Endothelial cell of hepatic sinusoid (primary cell): Measurements from ENCODE around the gene ERCC2.

ENCODE experiments used
- in situ Hi-C: cut with HindIII; loops from 2 replicates; pipeline ENCODE4 v1.10.0; 2017; ENCODE audit warnings: low sequenced_read_pairs

Gene ERCC2

DNA sequence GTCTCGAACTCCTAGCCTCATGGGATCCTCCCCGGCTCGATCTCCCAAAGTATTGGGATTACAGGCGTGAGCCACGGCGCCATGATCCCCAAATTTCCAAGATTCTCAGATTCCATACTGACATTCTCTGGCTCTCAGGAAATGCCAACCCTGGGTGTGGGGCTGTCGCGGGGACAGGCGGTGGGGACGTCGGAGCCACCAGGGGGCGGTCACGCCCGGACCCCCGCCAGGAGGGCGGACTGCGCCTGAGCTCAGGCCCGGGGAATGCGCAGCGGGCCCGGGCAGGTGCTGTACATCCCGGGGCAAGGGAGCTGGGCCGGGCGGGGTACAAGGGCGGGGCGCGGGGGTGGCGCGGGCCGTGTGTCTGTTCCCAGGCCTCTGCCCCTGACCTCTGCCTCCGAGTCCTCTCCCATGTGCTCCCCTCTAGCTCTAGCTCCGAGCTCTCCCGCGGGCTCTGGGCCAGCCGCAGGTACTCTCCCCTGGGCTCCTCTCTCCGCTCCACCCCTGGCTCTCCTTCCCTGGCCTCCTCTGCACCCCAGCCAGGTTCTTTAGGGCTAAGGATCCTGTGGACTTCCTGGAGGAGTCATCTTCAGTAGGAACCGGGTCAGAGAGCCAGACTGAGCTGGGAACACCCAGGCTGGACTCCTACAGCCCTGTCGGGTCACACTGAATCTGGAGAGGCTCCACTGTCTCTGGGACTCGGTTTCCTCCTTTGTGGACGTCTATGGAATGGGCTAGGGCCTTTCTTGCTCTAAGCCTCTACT, 32.1 kb upstream of the ERCC2 start:
- in situ Hi-C loops: no loop called here

DNA sequence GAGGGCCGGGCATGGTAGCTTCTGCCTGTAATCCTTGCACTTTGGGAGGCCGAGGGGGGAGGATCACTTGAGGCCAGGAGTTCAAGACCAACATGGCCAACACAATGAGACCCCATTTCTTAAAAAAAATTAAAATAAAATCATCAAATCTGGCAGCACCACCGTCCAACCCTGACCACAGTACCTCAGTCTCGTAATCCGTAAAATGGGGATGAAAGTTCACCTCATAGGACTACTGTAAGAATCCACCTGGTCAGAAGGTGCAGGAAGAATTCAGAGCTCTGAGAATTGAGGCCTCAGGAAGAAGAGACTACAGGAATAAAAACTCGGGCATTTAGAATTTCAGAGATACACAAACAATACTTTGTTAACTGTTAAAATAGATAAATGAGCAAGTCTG, 31.4 kb upstream of the ERCC2 start:
- in situ Hi-C loops: no loop called here

DNA sequence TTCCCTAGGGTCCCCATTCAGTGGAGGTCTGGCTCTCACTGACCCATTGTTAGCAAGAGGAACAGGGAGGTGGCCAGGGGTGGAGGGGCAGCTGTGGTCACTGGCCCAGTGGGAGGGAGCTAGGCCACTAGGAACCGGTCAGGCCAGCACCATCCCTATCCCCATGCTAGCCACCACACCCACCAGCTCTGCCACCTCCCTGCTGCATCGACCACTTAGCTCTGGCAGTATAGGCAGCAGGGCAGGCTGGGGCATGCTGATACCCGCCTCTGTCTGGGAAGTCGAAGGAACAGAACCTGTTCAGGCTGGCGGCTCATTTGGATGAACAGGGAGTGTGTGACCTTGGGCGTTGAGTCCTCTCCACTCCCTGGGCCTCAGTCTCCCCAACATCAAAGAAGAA, 29.8 kb upstream of the ERCC2 start:
- in situ Hi-C loops: no loop called here

DNA sequence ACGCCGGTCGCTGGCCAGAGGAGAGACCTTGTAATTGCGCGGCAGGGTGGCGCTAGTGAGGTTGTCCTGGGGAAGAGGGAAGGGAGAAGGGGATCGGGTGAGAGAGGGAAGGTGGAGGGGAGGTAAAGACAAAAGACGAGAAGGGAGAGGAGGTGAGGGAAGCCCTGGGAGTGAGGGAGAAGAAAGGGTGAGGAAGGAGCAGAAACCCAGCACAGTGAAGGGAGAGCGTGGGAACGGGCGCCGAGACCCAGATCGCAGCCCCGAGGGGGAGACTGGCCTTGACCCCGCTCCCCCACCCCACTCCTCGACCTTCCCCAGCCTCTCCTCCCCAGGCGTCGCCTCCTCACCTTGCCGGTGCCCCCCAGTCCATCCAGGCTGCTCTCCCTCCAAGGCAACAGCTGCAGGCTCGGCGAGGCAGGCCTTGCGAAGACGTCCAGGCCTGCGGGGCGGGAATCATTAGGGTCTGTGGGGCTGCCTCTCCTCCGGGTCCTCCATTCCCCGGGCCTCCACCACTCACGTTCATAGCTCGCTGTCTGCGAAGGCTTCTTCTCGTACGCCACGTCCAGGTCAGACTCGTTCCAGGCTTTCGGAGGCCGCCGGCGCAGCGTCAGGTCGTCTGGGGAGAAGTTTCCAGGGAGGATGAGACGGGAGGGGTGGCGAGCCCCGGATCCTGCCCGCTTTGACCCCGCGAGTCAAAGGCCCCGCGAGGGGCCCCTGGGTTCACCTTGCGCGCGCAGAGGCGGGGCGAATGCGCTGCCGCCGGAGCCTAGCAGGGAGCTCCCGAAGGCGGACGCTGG, 25.6 kb upstream of the ERCC2 start:
- in situ Hi-C loops: no loop called here

DNA sequence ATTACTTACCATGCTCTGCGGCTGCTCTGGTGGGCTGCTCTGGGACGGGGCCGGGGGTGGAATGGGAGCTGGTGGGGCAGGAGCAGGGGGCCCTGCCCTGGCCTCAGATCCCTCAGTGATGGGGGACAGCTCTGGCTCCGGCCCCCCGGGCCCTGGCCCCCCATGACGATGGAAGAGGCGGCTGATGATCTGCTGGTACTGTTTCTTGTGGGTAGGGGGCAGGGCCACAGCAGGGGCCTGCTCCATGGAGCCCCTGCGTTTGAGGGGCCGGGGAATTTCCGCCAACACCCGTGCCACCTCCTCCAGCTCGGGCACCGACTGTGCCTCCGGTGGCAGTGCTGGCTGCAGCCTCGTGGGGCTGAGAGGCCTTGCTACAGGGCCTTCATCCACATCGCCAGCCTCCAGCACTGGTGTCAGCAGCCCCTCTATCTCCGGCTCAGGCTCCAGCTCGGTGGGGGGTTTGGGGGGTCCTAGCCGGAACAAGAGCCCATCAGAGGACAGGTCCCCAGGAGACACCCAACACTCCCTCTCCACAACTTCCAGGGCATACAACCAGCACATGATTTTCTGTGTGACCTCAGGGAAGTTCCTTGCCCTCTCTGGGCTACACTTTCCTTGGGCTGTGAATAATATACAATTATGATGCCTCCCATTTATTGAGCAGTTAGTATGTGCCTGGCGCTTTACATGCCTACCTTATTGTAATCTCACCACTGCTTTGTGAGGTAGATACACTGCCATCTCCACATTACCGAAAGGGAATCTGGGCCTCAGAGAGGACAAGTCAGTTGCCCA, 21.7 kb upstream of the ERCC2 start:
- in situ Hi-C loops: no loop called here

DNA sequence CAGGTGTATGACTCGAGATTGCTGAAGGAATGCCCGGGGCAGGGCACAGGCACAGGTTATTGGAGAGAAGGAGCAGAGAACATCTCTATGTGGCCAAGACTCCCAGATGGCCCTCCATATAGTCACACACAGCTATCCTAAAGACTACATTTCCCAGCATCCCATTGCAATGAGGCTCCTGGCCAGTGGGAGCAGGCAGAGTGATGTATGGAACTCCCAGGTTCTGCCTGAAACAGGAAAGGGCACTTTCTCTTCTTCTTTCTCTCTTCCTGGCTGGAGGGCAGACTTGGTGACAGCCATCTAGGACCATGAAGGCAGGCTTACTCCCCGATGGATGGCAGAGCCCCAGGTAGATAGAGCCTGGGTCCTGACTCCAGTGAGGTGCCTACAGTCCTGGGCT, 21.0 kb upstream of the ERCC2 start:
- in situ Hi-C loops: no loop called here

DNA sequence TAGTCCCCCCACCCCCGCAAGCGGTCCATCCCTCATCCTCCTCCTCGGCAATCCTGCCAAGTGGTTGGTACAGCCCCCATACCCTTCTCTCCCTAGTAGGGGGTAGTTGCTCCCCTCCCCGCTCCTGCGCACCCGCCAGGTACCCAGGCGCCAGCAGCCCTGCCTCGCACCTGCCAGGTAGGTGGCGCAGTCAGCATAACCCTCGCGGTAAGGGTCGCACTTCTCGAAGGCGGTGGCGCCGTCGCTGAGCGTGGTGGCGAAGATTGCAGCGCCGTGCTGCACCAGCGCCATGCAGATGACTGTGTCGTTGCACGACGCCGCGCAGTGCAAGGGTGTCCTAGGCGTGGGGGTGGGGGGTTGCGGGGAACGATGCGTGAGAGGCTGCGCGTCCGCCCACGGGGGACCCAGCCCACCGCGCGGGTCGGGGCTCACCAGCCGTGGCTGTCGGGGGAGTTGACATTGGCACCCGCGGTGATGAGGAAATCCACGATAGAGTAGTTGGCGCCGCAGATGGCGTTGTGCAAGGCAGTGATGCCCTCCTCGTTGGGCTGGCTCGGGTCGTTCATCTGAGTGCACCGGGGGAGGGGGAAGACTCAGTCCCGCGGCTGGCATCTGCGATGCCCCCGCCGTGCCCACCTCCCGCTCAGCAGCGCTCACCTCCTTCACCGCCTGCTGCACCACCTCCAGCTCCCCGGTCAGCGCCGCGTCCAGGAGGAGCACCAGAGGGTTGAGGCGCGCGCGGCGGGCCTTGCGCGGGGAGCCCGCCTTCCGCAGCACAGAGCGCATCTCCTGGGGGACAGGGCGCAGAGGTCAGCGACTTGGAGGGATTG, 15.2 kb upstream of the ERCC2 start:
- in situ Hi-C loops: no loop called here

DNA sequence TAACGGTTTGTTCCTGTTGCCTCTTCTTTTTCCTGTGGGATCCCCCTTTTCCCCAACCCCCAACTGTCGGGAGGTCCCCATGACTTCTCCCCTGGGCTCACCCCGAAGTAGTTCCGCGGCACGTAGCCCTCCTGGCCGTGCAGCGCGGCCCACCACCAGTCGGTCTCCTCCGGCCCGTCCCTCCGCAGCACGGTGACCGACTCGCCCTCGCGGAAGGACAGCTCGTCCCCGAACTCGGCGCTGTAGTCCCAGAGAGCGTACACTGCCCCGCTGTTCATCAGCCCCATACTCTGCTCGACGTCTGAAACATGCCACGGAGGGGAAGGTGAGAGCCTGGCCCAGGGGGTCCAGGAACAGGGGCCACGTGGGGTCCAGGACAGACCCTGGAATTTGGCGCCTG, 12.1 kb upstream of the ERCC2 start:
- in situ Hi-C loops: no loop called here

DNA sequence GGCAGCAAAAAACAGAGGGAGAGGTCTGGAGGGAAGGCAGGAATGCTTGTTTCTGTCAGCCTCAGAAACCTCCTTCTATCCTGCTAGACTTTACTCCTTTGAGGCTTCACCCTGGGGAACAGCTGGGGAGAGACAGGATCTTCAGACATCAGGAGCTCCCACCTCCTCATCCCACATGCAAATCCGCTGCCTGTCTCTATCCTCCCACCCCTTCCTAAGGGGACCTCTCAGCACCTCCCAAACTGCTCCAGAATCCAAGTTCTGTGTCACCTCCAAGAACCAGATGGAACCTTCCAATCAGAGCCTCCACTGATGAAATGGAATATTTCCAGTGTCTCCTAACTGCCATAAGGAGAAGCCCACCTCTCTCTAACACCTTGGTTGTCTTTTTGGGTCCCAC, 9.7 kb upstream of the ERCC2 start:
- in situ Hi-C loops: no loop called here

DNA sequence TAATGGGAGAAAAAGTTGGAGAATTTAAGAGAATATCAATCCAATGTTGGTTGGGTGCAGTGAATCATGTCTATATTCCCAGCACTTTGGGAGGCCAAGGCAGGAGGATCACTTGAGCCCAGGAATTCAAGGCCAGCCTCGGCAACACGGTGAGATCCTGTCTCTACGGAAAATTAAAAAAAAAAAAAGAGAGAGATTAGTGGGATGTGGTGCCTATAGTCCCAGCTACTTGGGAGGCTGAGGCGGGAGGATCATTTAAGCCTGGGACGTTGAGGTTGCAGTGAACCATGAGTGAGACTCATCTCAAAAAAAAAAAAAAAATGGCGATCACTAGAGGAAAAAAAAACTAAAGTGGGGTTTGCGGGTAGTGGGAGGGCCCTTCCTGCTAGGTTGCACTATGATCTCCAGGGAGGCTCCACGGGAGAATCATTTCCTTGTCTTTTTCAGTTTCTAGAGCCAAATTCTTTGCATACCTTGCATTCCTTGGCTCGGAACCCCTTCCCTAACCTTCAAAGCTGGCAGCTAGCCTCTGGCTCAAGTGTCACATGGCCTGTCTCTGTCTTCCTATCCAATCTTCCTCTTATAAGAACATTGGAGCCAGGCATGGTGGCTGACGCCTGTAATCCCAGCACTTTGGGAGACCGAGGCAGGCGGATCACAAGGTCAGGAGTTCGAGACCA, 5.8 kb upstream of the ERCC2 start:
- in situ Hi-C loops: no loop called here

DNA sequence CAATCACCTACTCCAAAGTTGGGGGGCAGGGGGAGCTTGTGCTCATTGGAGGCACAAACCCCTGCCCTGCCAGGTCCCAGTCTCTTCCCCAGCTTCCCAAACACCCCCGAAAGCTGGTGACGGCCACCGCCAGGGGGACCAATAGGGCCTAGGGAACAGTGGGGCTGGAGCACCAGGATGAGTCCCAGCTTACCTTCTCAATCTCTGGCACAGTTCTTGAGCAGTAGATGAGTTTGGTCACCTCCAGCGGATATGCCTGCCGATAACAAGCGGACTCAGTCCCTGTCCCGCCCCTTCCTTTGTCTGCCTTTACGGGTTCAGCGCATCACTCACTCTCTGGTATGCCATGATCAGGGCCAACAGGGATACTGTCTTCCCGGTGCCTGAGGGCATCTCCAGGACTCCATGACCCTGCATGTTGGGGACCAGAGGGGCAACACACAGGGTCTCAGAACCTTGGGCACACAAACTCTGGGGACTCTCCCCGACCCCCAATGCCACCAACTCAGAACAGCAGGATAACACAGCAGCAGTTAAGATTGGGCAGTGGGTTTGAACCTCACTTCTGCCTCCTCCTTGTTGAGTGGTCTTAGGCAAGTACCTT, 1.5 kb downstream of the ERCC2 start:
- in situ Hi-C loops: no loop called here

DNA sequence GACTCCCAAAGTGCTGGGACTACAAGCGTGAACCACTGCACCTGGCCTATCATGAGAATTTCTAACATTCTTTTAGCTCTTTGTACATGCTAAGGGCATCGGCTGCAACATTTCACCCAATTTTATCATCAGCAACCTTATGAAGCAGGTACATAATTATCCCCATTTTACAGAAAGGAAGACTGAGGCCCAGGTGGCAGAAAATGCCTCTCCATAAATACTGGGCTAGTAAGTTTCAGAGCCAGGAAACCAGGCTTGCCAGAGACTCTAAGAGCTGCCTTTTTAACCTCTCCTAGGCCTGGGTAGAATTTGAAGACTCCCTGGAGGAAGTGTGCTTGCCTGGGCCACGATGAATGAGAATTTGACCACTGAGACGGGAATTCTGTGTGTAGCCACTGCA, 2.2 kb downstream of the ERCC2 start:
- in situ Hi-C loops: no loop called here

DNA sequence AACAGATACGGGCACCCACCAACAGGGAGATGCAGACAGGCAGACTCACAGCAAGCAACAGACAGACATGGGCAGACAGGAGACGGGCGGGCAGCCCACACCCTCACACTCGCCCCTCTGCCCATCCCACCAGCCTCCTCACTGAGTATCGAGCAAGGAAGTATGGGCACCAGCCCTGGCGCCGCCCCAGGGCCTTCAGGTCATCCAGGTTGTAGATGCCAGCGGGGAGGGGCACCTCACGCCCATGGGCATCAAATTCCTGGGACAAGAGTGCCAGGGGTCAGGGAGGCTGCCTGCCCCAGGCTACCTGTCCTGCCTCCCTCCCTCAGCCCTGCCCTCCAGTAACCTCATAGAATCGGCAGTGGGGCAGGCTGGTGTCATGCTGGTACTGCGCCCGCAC, 5.7 kb downstream of the ERCC2 start:
- in situ Hi-C loops: no loop called here

DNA sequence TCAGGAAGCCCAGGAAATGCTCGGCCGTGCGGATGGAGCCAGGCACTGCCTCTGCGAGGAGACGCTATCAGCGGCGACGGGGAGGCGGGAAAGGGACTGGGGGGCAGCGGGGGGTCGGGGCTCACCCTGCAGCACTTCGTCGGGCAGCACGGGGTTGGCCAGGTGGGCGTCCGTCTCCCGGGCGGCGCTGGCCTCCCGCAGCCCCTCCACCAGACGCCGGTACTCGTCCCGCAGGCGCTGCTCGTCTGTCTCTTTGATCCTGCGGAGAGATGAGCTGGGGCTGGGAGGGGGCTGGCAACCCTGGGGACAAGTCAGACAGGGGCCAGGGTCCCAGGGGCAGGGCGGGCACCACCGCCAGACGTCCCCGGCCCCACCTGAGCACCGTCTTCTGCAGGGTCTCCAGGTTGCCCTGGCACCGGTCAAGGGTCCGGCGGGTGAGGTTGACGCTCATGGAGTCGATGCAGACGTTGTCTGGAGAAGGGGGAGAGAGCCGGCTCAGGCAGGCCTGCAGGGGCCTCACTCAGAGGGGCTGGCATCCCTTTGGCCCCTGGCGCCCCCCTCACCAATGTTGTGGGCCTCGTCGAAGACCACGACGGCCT, 6.4 kb downstream of the ERCC2 start:
- in situ Hi-C loops: no loop called here

DNA sequence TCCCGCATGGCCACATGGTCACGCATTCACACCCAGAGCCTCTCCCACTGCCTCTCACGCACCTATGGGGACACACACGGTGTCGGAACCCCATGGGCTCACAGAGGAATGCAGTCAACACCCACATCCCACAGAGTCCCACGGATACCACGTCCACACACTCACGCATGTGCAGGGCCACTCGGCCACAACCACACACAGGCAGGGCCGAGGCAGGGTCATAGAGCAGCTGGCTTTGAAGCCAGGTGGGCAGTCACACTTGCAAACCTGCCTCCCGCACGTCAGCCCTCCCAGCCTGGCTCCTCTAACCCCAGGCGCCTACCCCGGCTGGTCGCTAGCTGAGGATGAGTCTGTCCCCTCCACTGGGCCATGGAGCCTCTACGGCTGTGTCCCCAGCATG, 8.1 kb downstream of the ERCC2 start:
- in situ Hi-C loops: no loop called here

DNA sequence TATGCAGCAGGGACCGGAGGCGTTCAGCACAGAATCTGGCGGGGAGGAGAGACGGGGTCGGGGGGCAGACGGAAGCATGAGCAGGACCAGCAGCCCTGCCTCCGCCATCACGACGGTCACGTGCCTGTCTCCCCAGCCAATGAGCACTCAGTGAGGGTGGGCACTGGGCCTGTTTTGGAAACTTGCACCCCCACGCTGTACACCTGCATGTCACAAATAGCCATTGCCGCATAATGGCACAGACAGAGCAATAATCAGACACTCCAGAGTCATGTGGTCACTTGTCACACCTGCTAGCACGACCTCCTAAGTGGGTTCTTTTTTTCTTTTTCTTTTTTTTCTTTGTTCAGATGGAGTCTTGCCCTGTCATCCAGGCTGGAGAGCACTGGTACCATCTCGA, 8.8 kb downstream of the ERCC2 start:
- in situ Hi-C loops: no loop called here

DNA sequence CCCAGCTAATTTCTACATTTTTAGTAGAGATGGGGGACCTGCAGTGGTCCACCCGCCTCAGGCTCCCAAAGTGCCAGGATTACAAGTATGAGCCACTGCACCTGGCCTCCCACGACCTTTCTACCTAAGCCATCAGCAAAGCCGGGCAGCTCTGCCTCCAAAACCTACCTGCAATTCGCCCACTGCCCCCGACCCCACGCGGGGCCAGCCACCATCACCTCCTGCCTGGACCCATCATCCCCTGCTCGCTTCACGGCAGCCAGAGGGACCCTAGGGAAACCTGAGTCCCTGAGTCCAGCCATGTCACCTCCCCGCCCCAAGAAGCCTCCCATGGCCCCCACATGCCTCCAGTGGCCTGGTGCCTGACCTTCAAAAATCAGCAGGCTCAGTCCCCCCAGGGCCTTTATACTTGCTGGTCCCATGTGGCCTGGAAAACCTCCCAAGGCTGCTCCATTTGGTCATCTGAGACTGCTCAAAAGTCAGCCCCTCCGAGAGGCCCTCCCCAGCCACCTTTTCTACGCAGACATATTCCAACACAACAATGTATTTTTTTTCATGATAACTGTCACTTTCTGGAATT, 12.1 kb downstream of the ERCC2 start:
- in situ Hi-C loops: no loop called here

DNA sequence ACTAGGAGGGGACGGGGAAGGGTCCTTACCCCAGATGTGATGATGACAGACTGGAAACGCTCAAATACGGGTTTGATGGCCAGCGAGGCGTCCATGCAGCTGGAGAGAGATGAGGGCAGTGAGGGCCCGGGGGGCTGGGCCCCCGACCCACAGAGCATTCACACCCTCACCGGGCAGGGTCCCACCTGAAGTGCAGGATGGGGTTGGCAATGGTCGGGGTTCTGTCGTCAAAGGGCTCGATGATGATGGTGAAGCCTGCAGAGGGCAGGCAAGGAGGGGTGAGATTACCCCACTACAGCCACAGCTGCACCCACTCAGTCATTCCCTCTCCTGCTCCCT, 13.0 kb downstream of the ERCC2 start:
- in situ Hi-C loops: no loop called here

DNA sequence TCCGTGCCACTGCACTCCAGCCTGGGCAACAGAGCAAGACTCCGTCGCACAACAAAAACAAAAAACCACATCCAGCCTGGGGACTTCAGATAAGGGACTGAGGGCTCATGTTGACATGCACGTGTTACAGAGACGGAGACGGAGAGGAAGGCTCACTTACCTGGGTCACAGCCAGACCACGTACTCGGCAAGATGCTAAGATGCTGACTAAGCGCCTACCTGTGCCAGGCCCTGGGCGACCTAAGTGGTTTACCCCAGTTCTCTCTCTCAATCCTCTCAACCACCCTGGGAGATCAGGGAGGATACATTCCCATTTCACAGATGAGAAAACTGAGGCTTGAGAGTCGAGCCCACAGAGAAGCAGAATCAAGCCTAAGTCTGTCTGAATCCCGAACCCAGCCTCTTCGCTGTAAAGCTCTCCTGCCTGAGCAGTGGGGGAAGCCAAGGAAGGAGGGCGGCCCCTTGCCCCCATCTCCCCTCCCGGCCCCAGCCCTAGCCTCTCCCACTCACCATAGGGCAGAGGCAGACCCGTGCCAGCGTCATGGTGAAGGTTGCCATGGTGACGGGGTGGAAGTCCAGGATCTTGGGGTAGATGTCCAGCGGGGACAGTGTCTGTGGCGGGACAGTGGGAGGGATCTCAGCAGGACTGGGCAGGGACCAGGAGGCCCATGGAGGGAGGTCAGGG, 13.5 kb downstream of the ERCC2 start:
- in situ Hi-C loops: no loop called here
